ENCODE measurements around the gene COMMD6. TPM values are rescaled to one million over a fixed set of nuclear protein-coding genes. Genes with fewer than 3 reads are reported as not detected.
"Not testable (repeated sequence)": the region's sequence is repeated elsewhere in the genome, so short reads cannot be mapped to it uniquely, and the experiment has no call there.

COMMD6 gene
- total RNA-seq: 46.7 TPM

GRCh38 chr13:75537401-75538365 is at the start of gene COMMD6:
Gene COMMD6, minus strand, starts transcription at chr13:75537841. Its CDS starts 36 bp downstream, at chr13:75537805.
- ATAC-seq: peak; percentile 97
- DNase-seq (ENCODE audit: low spot score): peak; percentile 76

- no peak for DNase-seq (ENCODE audit: low spot score)
- no peak for ATAC-seq
Observed at GRCh38 chr13:75585153-75585552, 47.5 kb upstream of the COMMD6 start.

GRCh38 chr13:75583091-75583490 is 45.5 kb upstream of the COMMD6 start:
- no peak for ATAC-seq
- no peak for DNase-seq (ENCODE audit: low spot score)

DNA sequence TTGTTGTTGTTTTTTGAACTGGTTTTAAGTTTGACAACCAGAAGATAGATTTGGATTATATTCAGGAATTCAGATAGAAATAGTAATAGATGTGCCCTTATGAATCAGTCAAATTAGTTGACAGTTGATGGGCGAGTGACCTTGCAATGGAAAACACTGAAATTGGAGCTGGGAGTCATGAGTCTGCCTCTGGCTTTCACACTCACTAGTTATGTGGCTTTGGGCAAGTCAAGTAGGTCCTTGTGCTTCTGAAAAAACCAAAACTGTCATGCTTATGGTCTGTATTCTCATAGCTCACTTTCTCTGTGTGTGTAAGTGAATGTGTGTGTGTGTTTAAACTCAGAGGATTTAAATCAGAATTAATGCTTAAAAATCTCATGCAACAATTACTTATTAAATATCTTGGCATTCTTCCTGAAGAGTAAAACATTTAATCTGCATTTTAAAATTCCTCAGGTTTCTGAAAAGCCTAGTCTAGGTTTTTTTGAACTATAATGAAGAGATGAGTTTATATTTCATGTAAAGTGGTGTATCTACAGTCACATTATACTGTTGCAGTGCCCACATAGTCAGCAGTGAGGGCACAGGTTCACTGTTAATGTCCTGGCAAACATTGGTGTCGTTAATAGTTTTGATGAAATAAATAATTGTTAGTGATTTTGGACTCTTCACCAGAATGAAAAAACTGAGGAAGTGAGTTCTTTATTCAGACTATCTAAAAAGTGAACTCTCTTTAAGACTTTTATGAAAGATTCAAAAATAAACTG is 44.4 kb upstream of the COMMD6 start:
- DNase-seq (ENCODE audit: low spot score) (no peak), ATAC-seq (no peak)

DNA sequence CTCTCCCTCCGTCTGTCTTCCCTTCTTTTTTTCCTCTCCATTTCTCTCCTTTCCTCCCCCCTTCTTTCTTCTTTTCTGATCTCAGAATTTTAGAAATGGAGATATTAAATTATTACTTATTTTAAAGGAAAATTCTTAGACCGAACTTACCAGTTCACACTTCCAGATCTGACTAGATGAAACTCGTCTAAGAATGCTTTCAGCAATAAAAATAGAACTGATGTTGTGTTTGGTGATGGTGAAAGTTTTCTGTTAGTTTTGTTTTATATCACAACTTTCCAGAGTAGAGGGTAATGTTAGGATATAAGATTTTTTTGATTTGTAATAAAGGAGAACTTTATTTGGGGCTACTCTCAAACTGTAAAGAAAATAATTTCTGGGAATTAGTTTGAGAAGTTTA is 41.9 kb upstream of the COMMD6 start:
- no peak for ATAC-seq
- no peak for DNase-seq (ENCODE audit: low spot score)

DNA sequence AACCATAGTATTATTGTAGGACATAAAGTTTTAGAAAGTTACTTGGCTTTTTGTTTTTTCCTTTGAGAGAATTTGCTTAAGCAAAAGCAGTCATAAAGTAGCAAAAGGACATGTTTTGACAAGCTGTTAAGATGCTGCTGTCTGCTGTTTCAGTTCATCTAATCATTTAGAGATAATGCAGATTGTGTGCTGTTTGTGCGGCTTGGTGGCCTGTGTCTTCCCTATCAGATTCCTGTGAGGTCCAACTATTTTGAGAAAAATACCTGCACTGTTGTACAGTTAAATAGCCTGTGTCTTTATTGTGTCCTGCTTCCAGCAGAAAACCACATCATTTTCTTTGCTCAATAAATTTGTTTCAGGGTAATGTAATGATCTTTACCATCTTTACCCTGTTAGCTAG is 31.9 kb upstream of the COMMD6 start:
- ATAC-seq: no peak
- DNase-seq (ENCODE audit: low spot score): no peak

DNA sequence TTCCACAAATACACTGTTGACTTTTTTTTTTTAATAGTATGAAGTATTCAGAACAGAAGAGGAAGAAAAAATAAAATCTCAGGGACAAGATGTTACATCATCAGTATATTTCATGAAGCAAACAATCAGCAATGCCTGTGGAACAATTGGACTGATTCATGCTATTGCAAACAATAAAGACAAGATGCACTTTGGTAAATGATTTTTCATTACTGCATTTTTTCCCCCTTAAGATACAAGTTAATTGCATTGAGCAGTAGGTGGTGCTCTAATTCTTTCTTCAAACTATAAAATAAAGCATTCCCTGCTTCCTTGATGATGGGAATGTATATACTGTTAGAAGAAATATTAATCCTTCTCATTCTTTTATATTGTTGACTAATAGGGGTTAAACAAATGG is 29.0 kb upstream of the COMMD6 start:
- no peak for ATAC-seq

GRCh38 chr13:75558145-75558840 is 20.7 kb upstream of the COMMD6 start:
- ATAC-seq (no peak), DNase-seq (ENCODE audit: low spot score) (no peak)

More for the DNA sequence above, 29.0 kb upstream of the COMMD6 start:
- no peak for DNase-seq (ENCODE audit: low spot score)

DNA sequence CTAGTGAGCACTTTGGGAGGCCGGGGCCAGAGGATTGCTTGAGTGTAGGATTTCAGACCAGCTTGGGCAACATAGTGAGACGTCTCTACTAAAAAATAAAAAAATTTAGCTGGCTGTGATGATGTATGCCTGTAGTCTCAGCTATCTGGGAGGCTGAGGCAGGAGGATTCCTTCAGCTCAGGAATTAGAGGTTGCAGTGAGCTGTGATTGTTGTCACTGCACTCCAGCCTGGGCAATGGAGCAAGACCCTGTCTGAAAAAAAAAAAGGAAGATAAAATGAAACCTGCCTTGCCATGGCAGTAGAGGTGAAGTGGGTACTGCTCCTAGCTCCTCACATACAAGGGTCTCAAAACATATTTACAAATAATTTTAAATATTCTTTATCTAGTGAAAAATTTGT is 19.3 kb upstream of the COMMD6 start:
- no peak for DNase-seq (ENCODE audit: low spot score)

GRCh38 chr13:75555836-75556235 is 18.2 kb upstream of the COMMD6 start:
- ATAC-seq: no peak

More for the DNA sequence above, 19.3 kb upstream of the COMMD6 start:
- no peak for ATAC-seq

DNA sequence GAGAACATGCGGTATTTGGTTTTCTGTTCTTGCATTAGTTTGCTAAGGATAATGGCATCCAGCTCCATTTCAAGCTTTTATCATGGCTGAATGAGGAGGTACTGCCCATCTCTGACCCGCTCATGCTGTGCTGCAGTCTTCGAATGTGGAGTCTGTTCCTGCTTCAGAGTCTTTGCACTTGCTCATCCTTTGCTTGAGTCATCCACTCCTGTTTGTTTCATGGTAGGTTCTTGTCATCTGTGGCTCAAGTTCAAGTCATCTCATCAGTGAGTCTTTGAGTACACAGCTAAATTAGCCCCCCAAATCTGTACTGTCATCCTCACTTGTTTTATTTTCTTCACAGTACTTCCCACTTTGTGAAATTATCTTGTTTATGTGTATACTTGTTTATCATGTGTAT is 17.3 kb upstream of the COMMD6 start:
- DNase-seq (ENCODE audit: low spot score) (no peak), ATAC-seq (no peak)

More at GRCh38 chr13:75555836-75556235, 18.2 kb upstream of the COMMD6 start:
- no peak for DNase-seq (ENCODE audit: low spot score)

- no peak for ATAC-seq
Observed at GRCh38 chr13:75554464-75554863, 16.8 kb upstream of the COMMD6 start.

GRCh38 chr13:75550159-75550567 is 12.5 kb upstream of the COMMD6 start:
- ATAC-seq (no peak), DNase-seq (ENCODE audit: low spot score) (no peak)

More at GRCh38 chr13:75554464-75554863, 16.8 kb upstream of the COMMD6 start:
- DNase-seq (ENCODE audit: low spot score): no peak

- ATAC-seq: peak; percentile 94
- peak; percentile 96 for DNase-seq (ENCODE audit: low spot score)
Observed at GRCh38 chr13:75549262-75550158, 11.9 kb upstream of the COMMD6 start, which contains the start of gene UCHL3. Gene UCHL3, plus strand, starts transcription at chr13:75549791. Its CDS starts 30 bp downstream, at chr13:75549821.

- no peak for DNase-seq (ENCODE audit: low spot score)
- no peak for ATAC-seq
Observed at GRCh38 chr13:75547917-75548316, 10.3 kb upstream of the COMMD6 start.

- DNase-seq (ENCODE audit: low spot score); ATAC-seq: not testable (repeated sequence)
Observed at GRCh38 chr13:75545386-75545785, 7.7 kb upstream of the COMMD6 start.

- no peak for DNase-seq (ENCODE audit: low spot score)
- peak; percentile 16 for ATAC-seq
Observed at GRCh38 chr13:75544681-75545330, 7.2 kb upstream of the COMMD6 start.

GRCh38 chr13:75541961-75542360 is 4.3 kb upstream of the COMMD6 start:
- no peak for DNase-seq (ENCODE audit: low spot score)
- ATAC-seq: no peak

DNA sequence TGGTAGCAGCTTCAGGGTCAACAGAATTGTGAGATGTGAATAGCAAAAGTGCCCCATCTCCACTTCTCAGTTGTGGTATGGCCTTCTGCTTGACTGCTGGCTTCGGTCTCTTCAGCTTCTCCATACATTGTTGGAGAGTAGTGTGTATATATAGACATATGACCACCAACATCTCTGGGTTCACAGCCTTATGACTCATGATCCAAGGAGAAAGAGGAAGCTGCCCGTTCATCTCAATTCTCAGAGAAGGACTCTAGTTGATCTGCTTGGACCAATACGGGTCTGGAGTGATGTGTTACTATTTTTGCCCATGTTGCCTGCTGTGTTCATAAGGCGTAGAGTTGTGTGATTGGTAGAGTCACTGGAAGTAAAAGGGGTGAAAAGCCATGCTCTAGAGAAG is 3.6 kb upstream of the COMMD6 start:
- ATAC-seq: no peak
- DNase-seq (ENCODE audit: low spot score): no peak
